Activated naive CD8-positive, alpha-beta T cell treated with anti-CD3 and anti-CD28 coated beads, Interleukin-2, amount 10 ng/mL, durations not matched to agents 7 days and 5 days (primary cell): ENCODE results near the gene NUDT12. TPM values are rescaled to one million over a fixed set of nuclear protein-coding genes. Genes with fewer than 3 reads are reported as not detected.

Source experiments
- ATAC-seq: fragments of 150-1000 bp; cut with Tn5 transposase; one replicate; pipeline ENCODE4 v1.10.0; 2021; ENCODE audit warnings: low read depth, moderate library complexity
- POLR2A ChIA-PET: fragments of 350-600 bp; sonication (Branson Sonifier 250); formaldehyde crosslinking; loops from one replicate; lab custom pipeline; 2021; ENCODE audit warnings: antibody characterized with exemption; lab: Charles Lee
- DNase-seq: peaks from one replicate; pipeline ENCODE4 v3.0.0; 2021
- H3K27ac Mint-ChIP-seq: one replicate; pipeline ENCODE4 v1.8.0; 2022; ENCODE audit warnings: mild to moderate bottlenecking, mixed read lengths
- H3K27me3 Mint-ChIP-seq: one replicate; pipeline ENCODE4 v1.8.0; 2022; ENCODE audit warnings: mild to moderate bottlenecking, moderate library complexity, mixed read lengths
- H3K36me3 Mint-ChIP-seq: one replicate; pipeline ENCODE4 v1.8.0; 2021; ENCODE audit warnings: mild to moderate bottlenecking, mixed read lengths
- H3K4me1 Mint-ChIP-seq: one replicate; pipeline ENCODE4 v1.8.0; 2021; ENCODE audit warnings: mixed read lengths
- H3K4me3 Mint-ChIP-seq: one replicate; pipeline ENCODE4 v1.8.0; 2022; ENCODE audit warnings: mild to moderate bottlenecking, moderate library complexity, mixed read lengths
- H3K9me3 Mint-ChIP-seq: one replicate; pipeline ENCODE4 v1.8.0; 2021; ENCODE audit warnings: mixed read lengths
- total RNA-seq, 2 experiments: library from RNA; stranded (reverse); gene quantifications; one replicate each; pipeline ENCODE4 v1.2.3, GENCODE V29; 2021

NUDT12 gene
- total RNA-seq, 2 experiments from 2014 or later, result 0.78 to 0.94 TPM

- DNase-seq (no peak), ATAC-seq (no peak)
- H3K9me3 Mint-ChIP-seq, result no peaks in the 10 kb centered on the region
- no peak overlapping the region for H3K4me3 Mint-ChIP-seq
- H3K27me3 Mint-ChIP-seq, result peaks cover 11% of the 10 kb centered on the region
- POLR2A ChIA-PET, result no interaction called here
- H3K36me3 Mint-ChIP-seq, result no peaks in the 10 kb centered on the region
- H3K4me1 Mint-ChIP-seq, result no peaks in the 10 kb centered on the region
- no peak overlapping the region for H3K27ac Mint-ChIP-seq
Observed at GRCh38 chr5:103525361-103525760, 37.2 kb downstream of the NUDT12 start.

GRCh38 chr5:103523319-103523718, 39.3 kb downstream of the NUDT12 start:
- DNase-seq, result no peak
- POLR2A ChIA-PET, result no interaction called here
- ATAC-seq, result no peak
- Mint-ChIP-seq H3K9me3 (no peaks in the 10 kb centered on the region), H3K4me3 (no peak overlapping the region), H3K27ac (no peak overlapping the region), H3K36me3 (no peaks in the 10 kb centered on the region), H3K27me3 (peaks cover 14% of the 10 kb centered on the region), H3K4me1 (no peaks in the 10 kb centered on the region)

- POLR2A ChIA-PET, result no interaction called here
- ATAC-seq, result no peak
Observed at GRCh38 chr5:103522586-103522985, 40.0 kb downstream of the NUDT12 start.

GRCh38 chr5:103519550-103519949, 43.0 kb downstream of the NUDT12 start:
- Mint-ChIP-seq H3K9me3 (no peaks in the 10 kb centered on the region), H3K27ac (no peak overlapping the region)
- ATAC-seq, result no peak

More at GRCh38 chr5:103522586-103522985, 40.0 kb downstream of the NUDT12 start:
- Mint-ChIP-seq H3K4me1 (no peaks in the 10 kb centered on the region), H3K36me3 (no peaks in the 10 kb centered on the region), H3K27ac (no peak overlapping the region), H3K27me3 (peaks cover 16% of the 10 kb centered on the region), H3K9me3 (no peaks in the 10 kb centered on the region), H3K4me3 (no peak overlapping the region)
- no peak for DNase-seq

GRCh38 chr5:103514371-103514770, 48.2 kb downstream of the NUDT12 start:
- no peaks in the 10 kb centered on the region for H3K36me3 Mint-ChIP-seq
- H3K9me3 Mint-ChIP-seq, result no peaks in the 10 kb centered on the region
- no peaks in the 10 kb centered on the region for H3K4me1 Mint-ChIP-seq
- no peak overlapping the region for H3K27ac Mint-ChIP-seq
- DNase-seq, result no peak
- no peak for ATAC-seq
- POLR2A ChIA-PET, result no interaction called here
- H3K4me3 Mint-ChIP-seq, result no peak overlapping the region
- H3K27me3 Mint-ChIP-seq, result peaks cover 10% of the 10 kb centered on the region

More at GRCh38 chr5:103519550-103519949, 43.0 kb downstream of the NUDT12 start:
- H3K27me3 Mint-ChIP-seq, result peaks cover 6% of the 10 kb centered on the region
- no peak for DNase-seq
- H3K4me1 Mint-ChIP-seq, result no peaks in the 10 kb centered on the region
- POLR2A ChIA-PET, result no interaction called here
- H3K36me3 Mint-ChIP-seq, result no peaks in the 10 kb centered on the region
- no peak overlapping the region for H3K4me3 Mint-ChIP-seq

GRCh38 chr5:103513701-103514100, 48.9 kb downstream of the NUDT12 start:
- POLR2A ChIA-PET, result no interaction called here
- ATAC-seq (no peak), DNase-seq (no peak)
- Mint-ChIP-seq H3K4me1 (no peaks in the 10 kb centered on the region), H3K9me3 (no peaks in the 10 kb centered on the region), H3K4me3 (no peak overlapping the region), H3K27ac (no peak overlapping the region), H3K36me3 (no peaks in the 10 kb centered on the region), H3K27me3 (peaks cover 10% of the 10 kb centered on the region)

DNA sequence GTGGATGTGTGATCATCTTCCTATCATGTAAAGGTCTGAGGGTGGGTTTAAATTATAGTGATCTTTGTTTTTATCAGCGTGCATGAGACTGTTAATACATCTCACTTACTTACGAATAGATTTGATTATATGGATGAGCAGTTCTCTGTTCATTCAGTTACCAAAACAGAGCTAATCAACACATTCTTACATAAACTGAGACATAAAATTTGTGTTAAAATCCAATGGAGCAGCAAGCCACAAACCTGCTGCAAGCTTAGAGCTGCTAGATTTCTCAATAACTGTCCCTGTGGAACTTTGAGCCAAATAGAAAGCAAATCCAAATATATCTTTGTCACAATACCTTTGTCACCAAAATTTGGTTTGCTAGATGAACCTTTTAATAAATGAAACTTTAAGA, 50.1 kb downstream of the NUDT12 start:
- Mint-ChIP-seq H3K36me3 (no peaks in the 10 kb centered on the region), H3K27ac (no peak overlapping the region), H3K4me1 (no peaks in the 10 kb centered on the region), H3K27me3 (peaks cover 7% of the 10 kb centered on the region), H3K4me3 (no peak overlapping the region), H3K9me3 (no peaks in the 10 kb centered on the region)
- ATAC-seq (no peak), DNase-seq (no peak)
- POLR2A ChIA-PET, result no interaction called here

DNA sequence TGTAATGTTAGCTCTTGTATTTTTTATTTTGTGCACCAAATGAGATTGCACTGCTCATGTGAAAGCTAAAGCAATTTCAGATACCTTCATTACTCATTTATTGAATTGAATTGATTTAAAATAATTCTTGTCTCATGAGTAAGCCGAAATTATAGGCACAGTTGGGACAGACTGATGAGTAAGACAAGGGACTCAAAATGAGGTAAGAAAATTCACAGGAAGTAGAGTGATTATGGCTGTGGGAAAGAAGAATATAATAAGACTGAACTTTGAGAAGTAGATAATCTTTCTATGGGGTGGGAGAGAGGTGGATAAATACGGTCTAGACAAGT, 51.1 kb downstream of the NUDT12 start:
- Mint-ChIP-seq H3K9me3 (no peaks in the 10 kb centered on the region), H3K4me3 (no peak overlapping the region), H3K27me3 (peaks cover 7% of the 10 kb centered on the region), H3K27ac (no peak overlapping the region), H3K36me3 (no peaks in the 10 kb centered on the region), H3K4me1 (no peaks in the 10 kb centered on the region)
- POLR2A ChIA-PET, result no interaction called here
- no peak for DNase-seq
- ATAC-seq, result no peak

DNA sequence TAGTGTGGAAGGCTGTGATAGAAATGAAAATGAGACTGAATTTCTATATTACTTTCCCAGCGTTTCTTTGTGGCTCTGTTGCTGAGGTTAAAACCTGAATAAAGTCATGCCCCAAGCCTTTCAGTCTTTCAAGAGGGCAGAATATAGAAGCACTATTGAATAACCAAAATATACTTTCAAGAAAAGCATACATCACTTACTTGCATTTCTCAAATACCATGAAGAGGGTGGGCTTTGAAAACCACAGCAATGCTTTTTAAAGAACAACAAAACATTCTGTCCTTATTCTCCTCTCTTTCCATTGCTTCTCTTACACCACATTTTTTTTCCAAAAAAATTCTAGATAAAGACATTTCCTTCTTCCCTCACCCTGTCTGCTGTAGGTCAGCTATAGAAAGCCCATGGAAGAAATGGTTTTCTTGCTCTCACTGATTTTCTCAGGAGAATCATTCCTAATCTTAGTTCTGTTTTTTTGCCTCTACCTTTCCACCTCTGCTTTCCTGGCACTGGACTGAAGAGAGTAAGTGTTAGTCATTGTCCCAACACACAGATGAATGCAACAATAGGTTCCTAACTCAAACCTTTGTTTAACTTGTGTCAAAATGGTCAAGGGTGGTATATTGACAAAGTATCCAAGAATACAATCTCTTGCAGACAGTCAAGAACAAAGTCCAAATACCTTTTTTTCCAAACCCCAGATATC, 51.6 kb downstream of the NUDT12 start:
- H3K36me3 Mint-ChIP-seq, result no peaks in the 10 kb centered on the region
- peaks cover 7% of the 10 kb centered on the region for H3K27me3 Mint-ChIP-seq
- H3K27ac Mint-ChIP-seq, result no peak overlapping the region
- ATAC-seq, result no peak
- DNase-seq, result no peak
- peaks cover 2% of the 10 kb centered on the region for H3K9me3 Mint-ChIP-seq
- H3K4me3 Mint-ChIP-seq, result no peak overlapping the region
- H3K4me1 Mint-ChIP-seq, result no peaks in the 10 kb centered on the region
- POLR2A ChIA-PET, result no interaction called here

DNA sequence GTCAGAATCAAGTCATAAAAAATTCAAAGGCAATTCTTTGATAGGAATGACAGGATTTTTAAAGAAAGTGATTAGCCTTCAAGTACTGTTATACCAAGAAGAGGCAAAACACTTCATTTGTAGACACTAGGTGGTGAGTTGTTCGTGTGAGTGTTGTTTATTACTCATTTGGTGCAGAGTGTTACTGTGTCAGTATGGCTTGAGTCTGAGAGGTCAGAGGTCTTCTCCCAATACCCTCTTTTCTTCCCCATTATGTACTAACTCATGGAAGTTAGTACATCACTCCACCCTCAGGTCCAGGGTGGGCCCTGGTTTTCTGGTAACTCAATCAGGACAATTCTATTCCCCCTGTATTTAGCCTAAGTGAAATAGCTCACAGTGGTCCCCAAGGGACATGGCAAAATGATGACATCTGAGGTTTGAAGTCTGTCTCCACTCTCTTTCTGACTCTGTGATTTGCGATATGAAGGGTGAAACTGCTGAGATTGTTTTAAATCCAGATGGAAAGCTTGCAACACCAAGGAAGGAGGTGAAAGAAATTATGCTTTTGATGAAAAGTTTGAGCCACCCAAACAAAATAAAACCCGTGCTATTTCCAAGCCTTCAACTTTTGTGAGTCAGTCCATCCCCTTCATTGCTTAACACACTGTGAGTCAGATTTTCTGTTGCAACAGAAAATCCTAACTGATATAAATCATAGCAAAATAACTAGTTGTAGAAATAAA, 56.8 kb downstream of the NUDT12 start:
- Mint-ChIP-seq H3K4me3 (no peak overlapping the region), H3K4me1 (no peaks in the 10 kb centered on the region), H3K27ac (no peak overlapping the region), H3K36me3 (no peaks in the 10 kb centered on the region), H3K9me3 (peaks cover 2% of the 10 kb centered on the region), H3K27me3 (peaks cover 4% of the 10 kb centered on the region)
- ATAC-seq (no peak), DNase-seq (no peak)
- POLR2A ChIA-PET, result no interaction called here

DNA sequence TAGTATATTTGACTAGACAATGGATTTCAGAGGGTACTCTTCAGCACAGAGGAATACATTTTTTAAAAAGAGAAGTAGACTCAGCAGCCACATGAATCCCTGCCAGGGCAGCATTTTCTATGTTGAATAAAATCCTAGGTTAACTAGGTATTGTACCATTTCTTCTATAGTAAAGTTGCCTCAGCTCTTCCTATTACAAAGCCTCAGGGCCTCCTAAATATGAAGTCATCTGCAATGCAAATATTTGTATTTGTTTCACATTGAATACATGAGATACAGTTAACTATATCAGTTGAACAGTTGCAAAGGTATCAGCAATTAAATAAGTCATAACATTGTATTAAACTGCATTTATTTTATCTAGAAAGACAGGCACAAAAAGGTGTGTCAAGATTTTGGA, 59.5 kb downstream of the NUDT12 start:
- Mint-ChIP-seq H3K27me3 (peaks cover 4% of the 10 kb centered on the region), H3K4me1 (no peaks in the 10 kb centered on the region), H3K36me3 (no peaks in the 10 kb centered on the region), H3K9me3 (peaks cover 2% of the 10 kb centered on the region), H3K27ac (no peak overlapping the region), H3K4me3 (no peak overlapping the region)
- ATAC-seq (no peak), DNase-seq (no peak)
- POLR2A ChIA-PET, result no interaction called here

GRCh38 chr5:103502662-103503061, 59.9 kb downstream of the NUDT12 start:
- Mint-ChIP-seq H3K4me3 (no peak overlapping the region), H3K9me3 (peaks cover 2% of the 10 kb centered on the region), H3K4me1 (no peaks in the 10 kb centered on the region), H3K36me3 (no peaks in the 10 kb centered on the region), H3K27me3 (peaks cover 4% of the 10 kb centered on the region), H3K27ac (no peak overlapping the region)
- ATAC-seq (no peak), DNase-seq (no peak)
- POLR2A ChIA-PET, result no interaction called here
